Activated CD8-positive, alpha-beta memory T cell treated with anti-CD3 and anti-CD28 coated beads for 48 hours (primary cell): ENCODE results near the gene LRP10.

ENCODE experiments used
- DNase-seq, 3 experiments: peaks; one replicate each; pipeline ENCODE4 v3.0.0-alpha.2; 2020; ENCODE audit warnings: low read depth in 2 of 3, low spot score in 2 of 3

The LRP10 gene

DNA sequence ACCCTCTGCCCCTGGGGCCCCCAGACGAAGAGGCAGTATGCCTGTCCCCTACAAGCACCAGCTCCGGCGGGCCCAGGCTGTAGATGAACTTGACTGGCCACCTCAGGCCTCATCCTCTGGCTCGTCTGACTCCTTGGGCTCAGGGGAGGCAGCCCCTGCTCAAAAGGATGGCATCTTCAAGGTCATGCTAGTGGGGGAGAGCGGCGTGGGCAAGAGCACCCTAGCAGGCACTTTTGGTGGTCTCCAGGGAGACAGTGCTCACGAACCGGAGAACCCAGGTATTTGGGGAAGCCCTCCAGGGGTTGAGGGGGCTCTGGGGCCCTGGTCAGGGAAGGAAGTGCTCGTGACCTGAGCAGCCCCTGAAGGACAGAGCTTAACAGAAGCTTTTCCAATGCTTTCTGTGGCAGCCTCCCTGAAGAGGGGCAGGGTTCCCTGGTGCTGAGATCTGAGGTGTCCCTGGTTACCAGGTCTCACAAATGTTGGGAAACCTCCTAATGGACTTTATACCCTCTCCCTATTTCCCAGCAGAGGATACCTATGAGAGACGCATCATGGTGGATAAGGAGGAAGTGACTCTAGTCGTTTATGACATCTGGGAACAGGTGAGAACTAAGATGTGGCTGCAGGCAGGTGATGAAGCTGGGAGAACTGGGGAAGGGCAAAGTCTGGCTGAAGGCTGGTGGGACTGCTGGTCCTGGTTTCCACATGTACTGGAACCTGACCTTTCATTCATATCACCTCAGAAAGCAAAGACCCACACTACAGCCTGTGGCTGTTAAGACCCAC, 13.4 kb downstream of the LRP10 start:
- no peak for DNase-seq

DNA sequence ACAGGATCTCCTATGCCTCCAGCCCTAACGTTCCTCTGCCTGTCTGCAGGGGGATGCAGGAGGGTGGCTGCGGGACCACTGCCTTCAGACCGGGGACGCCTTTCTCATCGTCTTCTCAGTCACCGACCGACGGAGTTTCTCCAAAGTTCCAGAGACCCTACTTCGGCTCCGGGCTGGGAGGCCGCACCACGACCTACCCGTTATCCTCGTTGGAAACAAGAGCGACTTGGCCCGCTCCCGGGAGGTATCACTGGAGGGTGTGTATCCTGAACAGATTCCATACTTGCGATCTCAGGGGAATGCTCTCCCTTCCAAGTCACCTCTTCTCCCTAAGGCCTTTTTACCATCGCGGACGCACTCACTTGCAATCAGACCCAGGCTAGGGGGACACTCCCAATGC, 14.4 kb downstream of the LRP10 start:
- DNase-seq: no peak

DNA sequence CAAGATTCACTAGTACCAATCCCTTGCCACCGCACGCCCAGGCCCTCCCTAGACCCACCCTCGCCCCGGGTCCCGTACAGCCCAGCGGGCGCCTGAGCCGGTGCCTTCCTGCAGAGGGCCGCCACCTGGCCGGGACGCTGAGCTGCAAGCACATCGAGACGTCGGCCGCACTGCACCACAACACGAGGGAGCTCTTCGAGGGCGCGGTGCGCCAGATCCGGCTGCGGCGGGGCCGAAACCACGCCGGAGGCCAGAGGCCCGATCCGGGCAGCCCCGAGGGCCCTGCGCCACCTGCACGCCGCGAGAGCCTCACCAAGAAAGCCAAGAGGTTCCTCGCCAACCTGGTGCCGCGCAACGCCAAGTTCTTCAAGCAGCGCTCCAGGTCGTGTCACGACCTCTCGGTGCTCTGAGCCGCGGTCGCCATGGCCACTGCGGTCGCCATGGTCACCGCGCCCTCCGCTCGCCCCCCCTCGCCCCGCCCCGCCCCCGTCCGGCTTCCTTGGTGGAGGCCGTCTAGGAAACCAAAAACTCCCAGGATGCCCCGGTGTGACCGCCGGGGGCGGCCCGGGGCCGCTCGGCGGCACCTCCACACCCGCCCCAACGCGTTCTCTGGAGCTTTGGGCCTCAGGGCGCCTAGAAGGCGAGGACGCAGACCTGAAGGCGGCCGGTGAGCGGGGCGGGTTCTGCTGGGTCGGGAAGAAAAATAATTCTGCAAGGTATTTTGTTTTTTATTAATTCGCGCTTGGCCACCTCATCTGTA, 15.1 kb downstream of the LRP10 start:
- peak; percentile 36 to 53 (median 40) for DNase-seq

DNA sequence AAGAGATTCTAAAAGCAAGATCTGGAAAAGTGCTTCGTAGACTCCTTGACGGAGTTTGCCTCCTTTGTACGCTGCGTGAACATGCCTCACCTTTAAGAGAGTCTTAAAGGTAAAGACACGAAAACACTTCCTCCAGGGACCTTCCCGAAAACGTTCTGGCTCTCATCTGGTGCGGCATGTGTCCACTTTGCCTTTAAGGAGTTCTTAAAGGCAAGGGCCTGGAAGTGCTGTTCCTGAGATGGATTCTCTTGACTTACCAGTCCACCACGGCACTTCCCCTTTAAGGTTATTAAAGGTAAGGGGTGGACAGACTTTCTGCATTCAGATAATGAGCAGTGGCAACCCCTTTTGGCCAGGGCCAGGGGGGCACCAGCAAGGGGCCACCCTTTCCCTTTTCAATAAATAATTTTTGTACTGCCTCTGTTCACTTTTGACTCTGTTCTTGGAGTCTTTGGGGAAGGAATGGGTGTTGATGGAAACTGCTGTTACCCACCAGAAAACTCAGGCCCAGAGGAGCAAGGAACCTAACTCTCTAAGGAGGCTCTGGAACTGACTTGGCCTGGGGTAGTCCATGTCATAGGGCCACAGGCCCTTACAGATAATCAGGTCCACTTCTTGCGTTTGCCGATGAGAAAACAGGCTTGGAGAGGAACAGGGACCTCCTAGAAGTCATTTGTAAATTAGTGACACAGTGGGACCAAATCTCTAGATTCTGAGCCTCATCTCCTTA, 15.9 kb downstream of the LRP10 start:
- DNase-seq: no peak

DNA sequence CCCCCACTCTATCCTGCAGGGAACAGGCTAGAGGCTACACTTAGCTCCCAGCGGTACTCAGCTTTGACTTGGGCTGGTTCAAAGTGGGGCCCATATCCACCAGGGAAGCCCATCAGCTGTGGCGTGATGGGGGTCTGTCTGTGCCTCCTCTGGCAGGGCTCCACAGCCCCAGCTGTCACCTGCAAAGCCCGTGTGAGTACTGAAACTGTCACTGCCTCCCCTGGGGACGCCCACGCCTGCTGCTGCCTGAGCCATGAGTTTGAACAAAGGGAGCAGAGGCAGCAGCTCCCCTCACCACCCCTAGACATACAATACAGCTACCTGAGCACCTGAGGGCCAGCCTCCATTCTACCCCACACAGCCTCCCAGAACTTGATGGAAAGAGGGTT, 16.4 kb downstream of the LRP10 start:
- DNase-seq: no peak

DNA sequence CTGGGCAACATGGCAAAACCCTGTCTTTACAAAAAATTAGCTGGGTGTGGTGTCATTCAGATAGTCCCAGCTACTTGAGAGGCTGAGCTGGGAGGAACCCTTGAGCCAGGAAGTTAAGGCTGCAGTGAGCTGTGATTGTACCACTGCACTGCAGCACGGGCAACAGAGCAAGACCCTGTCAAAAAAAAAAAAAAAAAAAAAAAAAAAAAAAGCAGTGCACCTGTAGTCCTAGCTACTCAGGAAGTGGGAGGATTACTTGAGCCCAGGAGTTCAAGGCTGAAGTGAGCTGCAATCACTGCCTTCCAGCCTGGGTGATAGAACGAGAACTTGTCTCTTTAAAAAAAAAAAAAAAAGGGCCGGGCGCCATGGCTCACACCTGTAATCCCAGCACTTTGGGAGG, 17.1 kb downstream of the LRP10 start:
- no peak for DNase-seq

DNA sequence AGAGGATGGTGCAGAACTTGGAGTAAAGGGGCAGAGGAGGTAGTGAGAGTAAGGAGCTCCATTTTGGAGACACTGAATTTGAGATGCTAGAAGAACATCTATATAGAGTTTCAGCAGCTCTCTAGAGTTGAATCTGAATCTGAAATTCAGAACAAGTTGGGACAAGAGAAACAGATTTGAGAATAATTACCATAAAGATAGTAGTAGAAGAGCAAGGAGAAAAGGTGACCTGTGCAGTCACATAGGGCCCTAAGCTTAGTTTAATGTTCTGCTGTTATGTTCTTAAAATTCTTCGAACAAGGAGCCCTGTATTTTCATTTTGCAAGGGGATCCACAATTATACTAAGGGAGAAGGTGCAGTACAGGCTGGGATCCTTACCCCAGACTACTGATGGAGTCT, 18.9 kb downstream of the LRP10 start:
- no peak for DNase-seq

DNA sequence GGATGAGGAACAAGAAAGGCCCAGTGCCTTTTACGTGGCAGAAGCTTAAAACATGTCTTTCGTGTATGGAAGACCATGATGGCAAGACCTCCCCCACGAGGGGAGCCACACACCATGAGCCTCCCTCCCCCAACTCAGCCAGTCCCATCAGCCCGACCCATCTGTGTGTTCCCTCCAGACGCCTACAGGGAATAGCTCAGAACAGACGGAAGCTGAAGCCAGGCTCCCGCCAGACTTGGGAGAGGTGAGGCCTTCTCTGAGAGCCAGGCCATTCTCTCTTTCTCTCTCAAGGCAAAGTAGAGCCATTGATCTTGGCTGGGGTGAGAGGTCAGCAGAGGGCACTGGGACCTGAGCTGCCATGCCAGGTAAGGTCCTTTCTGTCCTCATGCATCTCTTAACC, 20.9 kb downstream of the LRP10 start:
- no peak for DNase-seq

DNA sequence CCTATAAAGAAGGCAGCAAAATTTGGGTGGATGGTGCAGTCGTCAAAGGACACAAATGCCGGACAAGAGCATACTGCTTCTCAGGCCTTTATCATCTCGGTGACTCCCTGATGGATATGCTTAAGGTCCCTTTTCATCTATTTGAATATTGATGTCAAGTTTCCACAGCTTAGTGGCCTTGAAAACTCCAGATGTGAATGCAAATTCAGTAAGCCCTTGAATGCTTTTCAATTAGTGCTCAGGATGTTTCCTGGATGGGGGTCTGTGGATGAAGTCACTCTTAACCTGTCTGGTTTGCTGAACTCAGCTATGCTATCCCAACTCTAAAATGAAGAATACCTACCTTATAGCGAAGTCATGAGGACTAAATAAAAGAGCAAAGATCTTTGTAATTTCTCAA, 22.2 kb downstream of the LRP10 start:
- DNase-seq: no peak

DNA sequence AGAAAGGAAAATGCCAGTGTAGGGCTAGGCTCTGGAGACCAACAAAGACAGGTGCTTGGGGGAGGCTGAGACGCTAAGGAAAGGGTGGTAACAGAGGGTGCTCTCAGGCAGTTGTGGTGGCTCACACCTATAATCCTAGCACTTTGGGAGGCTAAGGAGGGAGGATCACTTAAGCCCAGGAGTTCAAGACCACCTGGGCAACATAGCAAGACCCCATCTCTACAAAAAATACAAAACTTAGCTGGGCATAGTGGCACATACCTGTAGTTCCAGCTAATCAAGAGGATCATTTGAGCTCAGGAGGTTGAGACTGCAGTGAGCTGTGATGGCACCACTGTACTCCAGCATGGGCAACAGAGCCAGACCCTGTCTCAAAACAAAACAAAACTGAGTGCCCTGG, 23.9 kb downstream of the LRP10 start:
- no peak for DNase-seq

DNA sequence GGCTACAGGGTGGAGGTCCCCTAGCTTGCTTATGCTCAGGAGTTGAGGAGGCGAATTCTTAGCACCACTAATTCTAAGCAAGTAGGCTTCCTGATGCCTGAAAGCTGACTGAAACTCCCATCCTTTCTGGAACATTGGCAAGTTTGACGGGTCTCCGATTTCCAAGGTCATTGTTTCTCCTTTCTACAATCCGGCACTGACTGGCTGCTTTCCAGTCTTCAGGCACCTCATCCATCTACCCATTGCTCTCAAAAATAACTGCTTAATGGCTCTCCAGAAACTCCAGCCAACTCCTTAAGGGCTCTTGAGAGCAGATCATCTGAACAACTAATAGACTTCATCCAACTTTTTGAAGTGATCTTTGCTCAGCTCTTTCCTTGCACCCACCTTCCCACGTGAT, 24.8 kb downstream of the LRP10 start:
- no peak for DNase-seq

DNA sequence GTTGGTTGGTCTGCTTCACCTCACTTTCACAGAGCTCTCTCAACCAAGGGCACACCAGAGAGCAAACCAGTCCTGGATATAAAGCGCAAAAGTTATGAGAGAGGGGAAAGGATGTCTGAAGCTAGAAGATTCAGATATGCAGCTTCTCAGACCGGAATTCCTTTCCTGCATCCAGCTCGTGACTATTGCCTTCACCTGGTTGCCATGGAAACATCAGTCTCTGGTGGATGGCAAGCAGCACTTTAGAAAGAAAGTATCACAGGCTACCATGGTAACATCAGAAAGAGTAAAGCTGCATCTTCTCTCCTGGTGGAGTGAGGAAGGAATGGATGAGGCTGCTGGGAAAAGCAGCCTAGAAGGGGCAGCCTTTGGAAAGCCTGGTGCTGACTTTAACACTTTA, 25.2 kb downstream of the LRP10 start:
- DNase-seq: no peak

DNA sequence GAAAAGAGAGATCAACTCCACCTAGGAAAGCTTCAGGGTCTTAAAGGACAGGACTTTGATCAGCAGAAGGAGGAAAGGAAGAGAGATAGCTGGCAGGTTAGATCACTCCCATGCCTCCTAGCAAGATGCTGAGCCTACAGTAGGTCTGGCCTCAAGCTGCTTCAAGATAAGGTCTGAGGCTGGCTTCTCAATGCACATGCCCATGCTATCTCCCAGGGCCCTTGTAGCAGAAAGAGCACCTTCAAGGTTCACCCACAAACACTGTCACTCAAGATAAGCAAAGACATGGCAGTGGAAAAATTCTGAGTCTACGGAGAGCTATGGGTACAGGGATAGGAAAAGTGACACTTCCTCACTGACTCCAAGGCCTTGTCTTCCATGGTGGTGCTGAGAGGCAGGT, 25.8 kb downstream of the LRP10 start:
- no peak for DNase-seq

DNA sequence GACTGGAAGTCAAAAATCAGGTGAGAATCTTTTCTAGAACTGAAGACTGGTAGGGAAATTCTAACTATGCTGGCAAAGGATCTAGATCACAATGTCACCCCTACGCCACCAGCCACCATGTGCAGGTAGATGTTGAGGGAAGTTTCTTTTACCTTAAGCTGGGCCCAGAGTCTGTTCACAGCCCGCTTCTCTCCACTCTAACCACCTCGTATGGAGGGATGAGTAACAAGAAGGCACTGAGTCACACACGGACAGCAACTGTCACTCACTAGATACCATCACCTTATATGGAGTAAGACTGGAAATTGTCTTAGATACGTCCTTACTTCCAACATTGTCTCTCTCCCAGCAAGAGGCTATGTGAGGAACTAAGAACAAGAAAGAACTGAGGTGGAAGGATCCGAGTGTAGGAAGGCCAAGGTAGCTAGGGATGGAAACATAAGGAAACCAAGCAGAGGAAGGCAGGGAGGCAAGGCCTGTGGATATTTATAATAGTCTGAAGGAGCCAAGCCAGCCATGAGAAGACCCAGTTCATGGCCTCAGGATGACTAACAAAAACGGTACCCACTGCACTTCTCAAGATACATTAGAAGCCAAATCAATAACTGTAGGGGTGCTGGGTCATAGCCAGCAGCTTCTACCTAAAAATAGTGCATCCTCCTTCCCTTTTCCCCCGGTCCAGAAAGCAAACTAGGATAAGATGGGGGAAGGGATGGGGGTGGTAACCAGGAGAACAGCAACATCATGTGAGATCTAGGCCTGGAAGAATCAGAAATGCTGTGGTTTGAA, 27.0 kb downstream of the LRP10 start:
- DNase-seq: no peak

DNA sequence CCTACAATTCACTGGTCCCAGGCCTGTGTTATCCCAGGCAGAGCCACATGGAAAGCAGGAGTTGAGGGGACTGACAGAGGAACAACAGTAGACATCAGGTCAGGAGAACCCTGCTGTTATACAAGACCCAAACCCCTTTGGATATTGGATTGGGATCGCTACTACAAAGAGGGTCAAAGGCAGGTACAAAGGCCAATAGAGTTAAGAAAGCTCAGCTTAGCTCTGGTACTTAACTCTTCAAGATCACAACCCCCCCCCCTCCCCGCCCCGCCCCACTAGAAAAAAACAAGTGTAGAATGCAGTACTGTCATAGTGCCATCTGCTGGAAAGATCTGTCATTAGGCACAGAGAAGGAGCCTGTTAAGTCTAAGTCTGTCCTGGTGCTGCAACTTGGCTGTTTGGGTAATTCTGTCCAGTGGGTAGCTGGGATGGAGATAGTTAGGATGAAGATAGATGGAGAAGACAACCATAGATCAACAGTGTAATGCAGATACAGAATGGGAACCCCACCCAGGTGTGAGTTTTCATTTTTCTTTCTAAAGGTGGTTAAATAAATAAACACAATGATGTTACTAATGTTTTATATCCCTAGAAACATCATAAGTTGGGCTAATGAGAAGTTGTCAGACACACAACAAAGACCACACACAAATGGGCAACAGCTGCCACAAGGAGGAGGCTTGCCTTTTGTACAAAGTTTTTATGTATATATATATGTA, 28.7 kb downstream of the LRP10 start:
- DNase-seq: no peak

DNA sequence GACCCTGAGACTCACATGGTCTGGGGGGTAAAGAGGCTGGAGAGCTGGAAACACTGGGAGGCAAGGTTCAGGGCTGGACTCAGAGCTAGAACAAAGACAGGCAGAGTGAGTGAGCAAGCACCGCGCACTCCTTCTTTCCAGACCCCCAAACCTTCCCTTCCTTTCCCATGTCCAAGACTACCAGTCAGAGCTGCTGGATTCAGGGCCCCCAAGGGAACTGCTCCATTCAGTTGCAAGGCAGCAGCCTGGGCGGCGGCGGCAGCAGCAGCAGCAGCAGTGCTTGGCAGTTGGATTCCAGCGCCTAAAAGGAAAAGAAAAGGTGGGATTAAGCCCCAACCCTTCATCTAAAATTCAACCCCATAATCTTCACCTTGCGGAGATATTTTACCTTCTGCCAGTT, 30.3 kb downstream of the LRP10 start:
- DNase-seq: no peak

DNA sequence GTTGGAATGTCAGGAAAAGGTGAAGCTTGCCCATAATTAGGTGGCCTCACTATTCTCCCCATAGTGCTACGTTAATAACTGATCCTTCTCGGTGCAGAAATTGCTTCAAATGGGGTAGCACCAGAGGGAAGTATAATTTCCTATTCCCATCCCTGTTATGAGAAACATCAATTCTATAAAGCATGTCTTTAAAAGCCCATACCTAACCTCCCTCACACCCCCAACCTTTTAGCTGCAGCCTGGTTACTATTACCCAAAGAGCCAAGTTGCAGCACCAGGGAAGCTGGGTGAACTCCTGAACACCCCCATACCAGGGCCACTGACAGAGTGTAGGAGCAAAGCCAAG, 32.2 kb downstream of the LRP10 start:
- DNase-seq: no peak

DNA sequence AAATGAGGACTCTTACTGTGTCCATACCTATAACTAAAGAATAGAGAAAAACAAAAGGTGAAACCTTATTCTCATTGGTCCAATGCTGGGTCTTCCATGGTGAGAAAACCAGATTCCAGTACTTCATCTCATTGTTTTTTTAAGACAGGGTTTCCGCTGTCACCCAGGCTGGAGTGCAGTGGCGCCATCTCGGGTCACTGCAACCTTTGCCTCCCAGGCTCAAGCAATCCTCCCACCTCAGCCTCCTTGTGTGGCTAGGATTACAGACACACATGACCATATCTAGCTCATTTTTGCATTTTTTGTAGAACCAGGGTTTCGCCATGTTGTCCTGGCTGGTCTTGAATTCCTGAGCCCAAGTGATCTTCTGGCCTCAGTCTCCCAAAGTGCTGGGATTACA, 34.1 kb downstream of the LRP10 start:
- no peak for DNase-seq

DNA sequence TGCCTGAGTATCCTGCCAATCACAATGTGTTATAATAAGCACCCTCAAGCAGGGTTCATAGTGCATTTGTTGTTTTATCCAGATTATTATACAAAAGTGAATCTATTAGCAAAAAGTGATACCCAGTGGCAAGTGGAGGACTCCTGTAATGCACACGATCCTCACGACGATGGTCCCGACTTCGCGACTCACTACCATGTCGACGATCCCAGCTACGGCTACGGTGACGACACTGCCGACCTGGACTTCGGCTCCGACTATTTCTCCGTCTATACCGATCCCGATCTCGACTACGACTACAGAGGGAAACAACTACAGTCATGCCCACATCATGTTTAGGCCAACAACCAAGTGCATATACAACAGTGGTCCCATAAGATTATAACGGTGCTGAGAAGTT, 34.5 kb downstream of the LRP10 start:
- DNase-seq: no peak

DNA sequence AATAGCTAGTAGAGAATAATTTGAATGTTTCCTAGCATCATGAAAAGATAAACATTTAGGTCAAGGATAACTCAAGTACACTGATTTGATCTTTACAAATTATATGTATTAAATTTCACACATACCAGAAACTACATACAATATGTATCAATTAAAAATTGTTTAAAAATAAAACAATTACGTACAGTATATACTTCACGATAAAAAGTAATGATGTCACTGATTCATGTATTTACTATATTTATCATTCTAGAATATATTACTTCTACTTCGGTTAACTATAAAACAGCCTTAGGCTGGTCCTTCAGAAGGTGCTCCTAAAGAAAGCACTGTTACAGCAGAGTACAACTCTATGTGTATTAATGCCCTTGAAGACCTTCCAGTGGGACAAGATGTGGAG, 35.9 kb downstream of the LRP10 start:
- no peak for DNase-seq

DNA sequence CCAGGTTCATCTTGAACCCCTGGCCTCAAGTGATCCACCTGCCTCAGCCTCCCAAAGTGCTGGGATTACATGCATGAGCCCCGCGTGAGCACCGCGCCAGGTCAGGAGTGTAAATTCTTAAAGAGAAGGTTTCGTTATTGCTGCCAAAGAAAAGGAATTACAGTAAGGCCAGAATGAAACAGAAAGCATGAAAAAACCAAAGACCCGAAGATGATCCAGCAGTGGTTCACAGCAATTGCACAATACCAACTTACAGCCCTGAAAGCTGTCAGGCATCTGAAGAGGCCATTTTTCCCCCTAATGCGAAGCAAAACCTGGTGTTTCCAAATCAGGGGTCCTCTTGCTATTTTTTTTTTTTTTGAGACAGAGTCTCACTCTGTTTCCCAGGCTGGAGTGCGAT, 37.1 kb downstream of the LRP10 start:
- DNase-seq: no peak
